HepG2 (cell line): ENCODE results near the gene TMEM107. TPM values are rescaled to one million over a fixed set of nuclear protein-coding genes. Genes with fewer than 3 reads are reported as not detected.

Source experiments
- E2F1 ChIP-seq: sonication (generic); formaldehyde crosslinking; IDR thresholded peaks from 2 replicates; pipeline ENCODE4 v1.5.0; 2020; ENCODE audit warnings: missing genetic modification reagents
- ERF ChIP-seq: IDR thresholded peaks from 2 replicates; pipeline ENCODE4 v1.6.1; 2018; ENCODE audit warnings: missing biosample characterization, missing genetic modification reagents
- ETV5 ChIP-seq: IDR thresholded peaks from 2 replicates; pipeline ENCODE4 v1.6.1; 2018; ENCODE audit warnings: missing biosample characterization, missing genetic modification reagents, inconsistent platforms, borderline replicate concordance
- GABPB1 ChIP-seq: IDR thresholded peaks from 2 replicates; pipeline ENCODE4 v1.6.1; 2016; ENCODE audit warnings: mild to moderate bottlenecking, missing genetic modification reagents, moderate library complexity, missing compliant biosample characterization
- HCFC1 ChIP-seq: fragments of 150-350 bp; IDR thresholded peaks from 2 replicates; pipeline ENCODE4 v1.6.1; 2014; ENCODE audit warnings: low read depth, low read length
- HOMEZ ChIP-seq: IDR thresholded peaks from 2 replicates; pipeline ENCODE4 v1.6.1; 2016; ENCODE audit warnings: low read depth
- ISL2 ChIP-seq: sonication (generic); formaldehyde crosslinking; IDR thresholded peaks from 2 replicates; pipeline ENCODE4 v1.5.0; 2020; ENCODE audit warnings: missing genetic modification reagents
- KDM5A ChIP-seq: fragments of 200-600 bp; sonication (generic); IDR thresholded peaks from 2 replicates; pipeline ENCODE4 v1.7.0; 2018; ENCODE audit warnings: antibody characterized with exemption, mild to moderate bottlenecking, low read length, borderline replicate concordance
- MEF2D ChIP-seq: sonication (generic); formaldehyde crosslinking; IDR thresholded peaks from 2 replicates; pipeline ENCODE4 v1.5.1; 2020; ENCODE audit warnings: mild to moderate bottlenecking, missing genetic modification reagents
- RCOR2 ChIP-seq: IDR thresholded peaks from 2 replicates; pipeline ENCODE4 v1.6.1; 2016; ENCODE audit warnings: missing biosample characterization, missing genetic modification reagents
- SIN3A ChIP-seq: IDR thresholded peaks from 2 replicates; pipeline ENCODE4 v1.6.1; 2011; ENCODE audit warnings: low read depth, mild to moderate bottlenecking, control low read depth, low read length, borderline replicate concordance
- SP1 ChIP-seq, 2 experiments: fragments of 450-650 bp in 1 of 2; sonication (generic) in 1 of 2; formaldehyde crosslinking in 1 of 2; IDR thresholded peaks; 2 replicates each; pipeline versions ENCODE4 v1.4.0 to v1.6.1; 2016 to 2020; ENCODE audit warnings: missing genetic modification reagents in 1 of 2
- SRSF1 ChIP-seq: fragments of 200-400 bp; formaldehyde crosslinking; optimal IDR thresholded peaks from 2 replicates; pipeline ENCODE3; 2017; ENCODE audit warnings: mild to moderate bottlenecking, low read depth, low read length, moderate library complexity
- YEATS2 ChIP-seq: sonication (generic); formaldehyde crosslinking; IDR thresholded peaks from 2 replicates; pipeline ENCODE4 v1.4.0; 2020; ENCODE audit warnings: missing genetic modification reagents, borderline replicate concordance
- ZBTB1 ChIP-seq: sonication (generic); formaldehyde crosslinking; IDR thresholded peaks from 2 replicates; pipeline ENCODE4 v1.4.0; 2020; ENCODE audit warnings: missing genetic modification reagents, borderline replicate concordance
- ZBTB7A ChIP-seq: sonication (generic); formaldehyde crosslinking; IDR thresholded peaks from 2 replicates; pipeline ENCODE4 v1.8.0; 2022; ENCODE audit warnings: mild to moderate bottlenecking, missing genetic modification reagents
- ZNF256 ChIP-seq: sonication (generic); formaldehyde crosslinking; conservative IDR thresholded peaks from 2 replicates; pipeline ENCODE4 v1.4.0; 2020; ENCODE audit warnings: missing genetic modification reagents
- ZNF282 ChIP-seq: fragments of 450-650 bp; IDR thresholded peaks from 2 replicates; pipeline ENCODE4 v1.6.1; 2018; ENCODE audit not compliant: partially characterized antibody
- ZNF557 ChIP-seq: sonication (generic); formaldehyde crosslinking; IDR thresholded peaks from 2 replicates; pipeline ENCODE4 v1.4.0; 2020; ENCODE audit warnings: missing genetic modification reagents
- ZNF563 ChIP-seq: sonication (generic); formaldehyde crosslinking; IDR thresholded peaks from 2 replicates; pipeline ENCODE4 v1.8.0; 2022; ENCODE audit warnings: mild to moderate bottlenecking, moderate library complexity, missing genetic modification reagents
- ZNF703 ChIP-seq: sonication (generic); formaldehyde crosslinking; IDR thresholded peaks from 2 replicates; pipeline ENCODE4 v1.5.1; 2020; ENCODE audit warnings: missing genetic modification reagents, mild to moderate bottlenecking, moderate library complexity, borderline replicate concordance
- ZNF883 ChIP-seq: sonication (generic); formaldehyde crosslinking; IDR thresholded peaks from 2 replicates; pipeline ENCODE4 v1.5.1; 2020; ENCODE audit warnings: mild to moderate bottlenecking, missing genetic modification reagents; ENCODE audit errors: not compliant biosample characterization
- polyA plus RNA-seq, 8 experiments: library from polyadenylated mRNA; depleted of rRNA in 3 of 8; stranded (reverse) in 7 of 8; unstranded in 1 of 8; fragments of >200 nt; fragmentation: Illumina TruSeq in 4 of 8; extraction: Trizol in 4 of 8; gene quantifications; 2 replicates each; pipeline versions ENCODE4 v1.2.1 to v1.2.3, GENCODE V29; 2011 to 2016; ENCODE audit warnings: low read depth in 4 of 8, missing spikeins in 1 of 8, mixed read lengths in 1 of 8; ENCODE audit not compliant: insufficient read depth in 1 of 8
- total RNA-seq, 5 experiments: library from RNA; depleted of rRNA; stranded (reverse); fragments of >200 nt; fragmentation: Illumina TruSeq; extraction: Trizol; gene quantifications; 2 replicates each; pipeline ENCODE4 v1.2.3, GENCODE V29; 2016; ENCODE audit warnings: low read depth in 1 of 5
- TF ChIP-seq, protein P1 (sequence below): sonication (generic); formaldehyde crosslinking; IDR thresholded peaks from 2 replicates; pipeline ENCODE4 v1.4.0; 2020; ENCODE audit warnings: missing genetic modification reagents

TMEM107 gene
- total and polyA plus RNA-seq, 2 of the 13 experiments (the other 11 are each of a cell fraction or from before 2014, with no cell fraction given): 7.2 to 15.3 TPM

DNA sequence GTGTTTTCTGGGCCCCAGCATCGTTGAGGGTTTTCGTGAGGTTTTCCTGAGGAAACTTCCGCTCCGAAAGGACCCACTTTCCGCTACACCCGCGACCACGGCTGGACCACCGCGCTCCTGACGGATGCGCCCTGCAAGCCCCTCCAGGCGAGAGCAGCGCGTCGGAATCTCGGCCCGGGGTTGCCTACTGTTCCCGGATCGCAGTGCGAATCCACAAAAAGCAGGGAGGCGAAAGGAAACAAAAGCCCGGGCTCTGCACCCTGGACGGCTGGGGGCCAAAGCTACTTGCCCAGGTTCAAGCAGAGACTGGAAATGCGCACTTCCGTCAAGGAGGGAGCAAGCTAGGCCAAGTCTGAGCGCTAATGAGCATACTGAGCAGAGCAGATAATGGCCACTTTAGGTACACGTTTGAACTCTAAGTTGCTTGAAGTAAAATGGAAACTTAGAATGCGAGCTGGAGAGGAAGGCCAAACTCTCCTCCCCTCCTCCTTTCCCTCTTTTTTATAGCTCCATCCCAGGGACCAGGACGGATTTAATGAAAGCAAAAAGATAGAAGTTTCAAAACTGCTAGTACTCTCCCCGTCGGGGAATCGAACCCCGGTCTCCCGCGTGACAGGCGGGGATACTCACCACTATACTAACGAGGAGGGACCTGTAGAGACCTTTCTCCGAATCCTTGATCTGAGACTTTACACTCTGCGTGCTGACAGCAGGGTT lies 45.6 kb upstream of the TMEM107 start (continued):
- TF ChIP-seq E2F1 (CRISPR knock-in tag) (no peak), ISL2 (CRISPR knock-in tag) (no peak; the same call in 1 of the 2 replicates), YEATS2 (CRISPR knock-in tag) (0 out of 2 replicates have a peak, but pooled peaks have one; percentile 17), KDM5A (no peak), MEF2D (0 out of 2 replicates have a peak, but pooled peaks have one; percentile 14), ZBTB7A (no peak), ZNF563 (CRISPR knock-in tag) (0 out of 2 replicates have a peak, but pooled peaks have one; percentile 13), ZBTB1 (CRISPR knock-in tag) (0 out of 2 replicates have a peak, but pooled peaks have one; percentile 19), GABPB1 (peak; percentile 35), ZNF703 (CRISPR knock-in tag) (no peak), ETV5 (CRISPR knock-in tag) (no peak; the same call in 1 of the 2 replicates), ZNF557 (CRISPR knock-in tag) (0 out of 2 replicates have a peak, but pooled peaks have one; percentile 64), SP1 (IDR thresholded peaks at IDR 0.05) (no peak), SP1 (CRISPR knock-in tag; IDR thresholded peaks at IDR 0.05) (no peak), ZNF883 (CRISPR knock-in tag) (peak; percentile 5), ERF (CRISPR knock-in tag) (no peak; the same call in none of the 2 replicates), ZNF256 (no peak), HCFC1 (peak; percentile 23; the same call in 1 of the 2 replicates), ZNF282 (no peak), SRSF1 (peak; percentile 86), RCOR2 (CRISPR knock-in tag) (no peak), HOMEZ (CRISPR knock-in tag) (peak; percentile 24; the same call in 1 of the 2 replicates), SIN3A (no peak)
- TF ChIP-seq, protein P1, sequence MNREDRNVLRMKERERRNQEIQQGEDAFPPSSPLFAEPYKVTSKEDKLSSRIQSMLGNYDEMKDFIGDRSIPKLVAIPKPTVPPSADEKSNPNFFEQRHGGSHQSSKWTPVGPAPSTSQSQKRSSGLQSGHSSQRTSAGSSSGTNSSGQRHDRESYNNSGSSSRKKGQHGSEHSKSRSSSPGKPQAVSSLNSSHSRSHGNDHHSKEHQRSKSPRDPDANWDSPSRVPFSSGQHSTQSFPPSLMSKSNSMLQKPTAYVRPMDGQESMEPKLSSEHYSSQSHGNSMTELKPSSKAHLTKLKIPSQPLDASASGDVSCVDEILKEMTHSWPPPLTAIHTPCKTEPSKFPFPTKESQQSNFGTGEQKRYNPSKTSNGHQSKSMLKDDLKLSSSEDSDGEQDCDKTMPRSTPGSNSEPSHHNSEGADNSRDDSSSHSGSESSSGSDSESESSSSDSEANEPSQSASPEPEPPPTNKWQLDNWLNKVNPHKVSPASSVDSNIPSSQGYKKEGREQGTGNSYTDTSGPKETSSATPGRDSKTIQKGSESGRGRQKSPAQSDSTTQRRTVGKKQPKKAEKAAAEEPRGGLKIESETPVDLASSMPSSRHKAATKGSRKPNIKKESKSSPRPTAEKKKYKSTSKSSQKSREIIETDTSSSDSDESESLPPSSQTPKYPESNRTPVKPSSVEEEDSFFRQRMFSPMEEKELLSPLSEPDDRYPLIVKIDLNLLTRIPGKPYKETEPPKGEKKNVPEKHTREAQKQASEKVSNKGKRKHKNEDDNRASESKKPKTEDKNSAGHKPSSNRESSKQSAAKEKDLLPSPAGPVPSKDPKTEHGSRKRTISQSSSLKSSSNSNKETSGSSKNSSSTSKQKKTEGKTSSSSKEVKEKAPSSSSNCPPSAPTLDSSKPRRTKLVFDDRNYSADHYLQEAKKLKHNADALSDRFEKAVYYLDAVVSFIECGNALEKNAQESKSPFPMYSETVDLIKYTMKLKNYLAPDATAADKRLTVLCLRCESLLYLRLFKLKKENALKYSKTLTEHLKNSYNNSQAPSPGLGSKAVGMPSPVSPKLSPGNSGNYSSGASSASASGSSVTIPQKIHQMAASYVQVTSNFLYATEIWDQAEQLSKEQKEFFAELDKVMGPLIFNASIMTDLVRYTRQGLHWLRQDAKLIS: no peak
